Fibroblast of the aortic adventitia (primary cell): Measurements from ENCODE around the gene SLC13A2. TPM values are rescaled to one million over a fixed set of nuclear protein-coding genes. Genes with fewer than 3 reads are reported as not detected.

Source experiments
- DNase-seq: peaks from one replicate; pipeline ENCODE4 v3.0.0-alpha.2; 2010; ENCODE audit warnings: low read depth
- H3K4me3 ChIP-seq: 2 replicates; pipeline ENCODE4 v1.5.1; 2011; ENCODE audit warnings: low read depth, mild to moderate bottlenecking, control low read depth, low read length, moderate library complexity
- total RNA-seq: library from RNA; depleted of rRNA; stranded (reverse); fragments of >200 nt; gene quantifications from 2 replicates; pipeline ENCODE4 v1.2.3, GENCODE V29; 2012; ENCODE audit warnings: low replicate concordance
- TF ChIP-seq, protein P1 (sequence below): IDR thresholded peaks from 2 replicates; pipeline ENCODE4 v1.5.1; 2011; ENCODE audit warnings: mild to moderate bottlenecking, low read length, control low read depth, inconsistent platforms; ENCODE audit not compliant: insufficient read depth

The SLC13A2 gene
- total RNA-seq, 1 donor, result not detected

DNA sequence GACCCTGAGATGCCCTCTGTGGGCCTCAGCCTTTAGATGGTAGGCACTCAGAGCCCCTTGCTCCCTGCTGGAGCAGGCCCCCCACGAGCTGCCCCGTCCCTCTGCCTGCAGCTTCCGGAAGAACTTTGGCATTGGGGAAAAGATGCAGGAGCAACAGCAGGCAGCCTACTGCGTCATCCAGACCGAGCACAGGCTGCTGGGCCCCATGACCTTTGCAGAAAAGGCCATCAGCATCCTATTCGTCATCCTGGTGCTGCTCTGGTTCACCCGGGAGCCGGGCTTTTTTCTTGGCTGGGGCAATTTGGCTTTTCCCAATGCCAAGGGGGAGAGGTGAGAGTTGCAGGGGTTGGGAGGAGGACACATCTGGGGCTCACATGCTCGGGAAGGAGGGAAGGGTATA lies 20.0 kb downstream of the SLC13A2 start:
- DNase-seq, result peak; percentile 37
- no peak overlapping the region for H3K4me3 ChIP-seq
- TF ChIP-seq, protein P1, sequence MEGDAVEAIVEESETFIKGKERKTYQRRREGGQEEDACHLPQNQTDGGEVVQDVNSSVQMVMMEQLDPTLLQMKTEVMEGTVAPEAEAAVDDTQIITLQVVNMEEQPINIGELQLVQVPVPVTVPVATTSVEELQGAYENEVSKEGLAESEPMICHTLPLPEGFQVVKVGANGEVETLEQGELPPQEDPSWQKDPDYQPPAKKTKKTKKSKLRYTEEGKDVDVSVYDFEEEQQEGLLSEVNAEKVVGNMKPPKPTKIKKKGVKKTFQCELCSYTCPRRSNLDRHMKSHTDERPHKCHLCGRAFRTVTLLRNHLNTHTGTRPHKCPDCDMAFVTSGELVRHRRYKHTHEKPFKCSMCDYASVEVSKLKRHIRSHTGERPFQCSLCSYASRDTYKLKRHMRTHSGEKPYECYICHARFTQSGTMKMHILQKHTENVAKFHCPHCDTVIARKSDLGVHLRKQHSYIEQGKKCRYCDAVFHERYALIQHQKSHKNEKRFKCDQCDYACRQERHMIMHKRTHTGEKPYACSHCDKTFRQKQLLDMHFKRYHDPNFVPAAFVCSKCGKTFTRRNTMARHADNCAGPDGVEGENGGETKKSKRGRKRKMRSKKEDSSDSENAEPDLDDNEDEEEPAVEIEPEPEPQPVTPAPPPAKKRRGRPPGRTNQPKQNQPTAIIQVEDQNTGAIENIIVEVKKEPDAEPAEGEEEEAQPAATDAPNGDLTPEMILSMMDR, result no peak

DNA sequence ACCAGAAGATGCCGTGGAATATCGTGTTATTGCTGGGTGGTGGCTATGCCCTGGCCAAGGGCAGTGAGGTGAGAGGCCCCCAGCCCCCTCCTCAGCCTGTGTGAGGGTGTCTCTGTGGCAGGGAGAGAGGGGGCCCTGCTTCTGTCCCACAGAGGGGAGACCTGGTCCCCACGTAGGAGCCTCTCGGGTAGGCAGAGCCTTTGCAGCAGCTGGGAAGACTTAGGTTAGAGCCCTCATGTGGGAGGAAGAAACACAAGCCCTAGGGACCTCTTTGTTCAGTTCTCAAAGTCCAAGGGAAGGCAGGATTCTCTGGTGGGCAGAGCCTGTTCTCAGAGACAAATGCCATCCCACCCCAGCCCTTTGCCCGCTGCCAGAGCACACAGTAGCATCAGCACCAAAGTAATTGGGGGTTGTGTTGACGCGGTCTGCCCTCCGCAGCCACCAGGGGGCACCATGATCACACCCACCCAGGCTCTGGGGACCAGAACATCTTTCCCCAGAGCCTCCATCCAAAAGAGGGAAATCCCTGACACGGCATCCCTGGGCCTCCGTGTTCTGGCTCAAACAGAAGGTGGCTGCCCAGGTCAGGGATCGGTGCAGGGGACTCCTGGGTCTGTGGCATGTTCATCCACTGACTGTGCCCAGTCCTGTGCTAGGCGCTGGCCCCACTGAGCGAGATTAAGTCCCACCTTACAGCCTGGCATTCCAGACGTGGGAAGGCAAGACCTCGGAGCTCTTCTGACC lies 21.2 kb downstream of the SLC13A2 start:
- no peak overlapping the region for H3K4me3 ChIP-seq
- TF ChIP-seq, protein P1, result peak; percentile 95
- DNase-seq, result peak; percentile 68

DNA sequence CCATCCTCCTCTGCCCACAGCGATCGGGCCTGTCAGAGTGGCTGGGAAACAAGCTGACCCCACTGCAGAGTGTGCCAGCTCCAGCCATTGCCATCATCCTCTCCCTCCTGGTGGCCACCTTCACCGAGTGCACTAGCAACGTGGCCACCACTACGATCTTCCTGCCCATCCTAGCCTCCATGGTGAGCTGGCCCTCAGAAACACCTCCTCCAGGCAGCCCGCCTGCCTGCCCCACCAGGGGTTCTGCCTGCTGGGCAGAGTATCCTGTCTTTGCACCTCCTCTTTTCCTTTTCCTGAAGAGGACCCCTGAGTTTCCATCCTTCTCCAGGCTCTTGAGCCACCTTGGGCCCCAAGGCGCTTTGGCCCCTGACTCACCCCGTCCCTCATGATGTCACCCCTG lies 22.2 kb downstream of the SLC13A2 start:
- DNase-seq, result no peak
- no peak overlapping the region for H3K4me3 ChIP-seq
- TF ChIP-seq, protein P1, result no peak

DNA sequence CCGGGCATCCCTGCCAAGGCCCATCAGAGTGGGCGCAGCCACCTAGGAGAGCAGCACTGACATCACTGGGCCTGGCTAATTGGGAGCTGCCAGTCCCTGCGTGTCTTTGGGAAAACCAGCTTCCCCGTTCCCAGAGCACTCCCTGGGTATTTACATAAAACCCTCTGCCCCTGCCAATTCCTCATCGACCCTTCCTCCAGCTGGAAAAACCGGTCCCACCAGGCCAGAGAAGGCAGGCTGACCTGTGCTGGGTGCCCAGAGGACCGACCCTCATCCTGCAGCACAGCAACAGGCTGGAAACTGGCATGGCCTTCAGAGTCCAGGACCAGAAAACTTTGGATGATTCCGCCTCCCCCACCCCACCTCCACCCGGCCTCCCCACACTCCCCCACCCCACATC lies 24.5 kb downstream of the SLC13A2 start:
- TF ChIP-seq, protein P1, result no peak
- H3K4me3 ChIP-seq, result no peak overlapping the region
- DNase-seq, result no peak

DNA sequence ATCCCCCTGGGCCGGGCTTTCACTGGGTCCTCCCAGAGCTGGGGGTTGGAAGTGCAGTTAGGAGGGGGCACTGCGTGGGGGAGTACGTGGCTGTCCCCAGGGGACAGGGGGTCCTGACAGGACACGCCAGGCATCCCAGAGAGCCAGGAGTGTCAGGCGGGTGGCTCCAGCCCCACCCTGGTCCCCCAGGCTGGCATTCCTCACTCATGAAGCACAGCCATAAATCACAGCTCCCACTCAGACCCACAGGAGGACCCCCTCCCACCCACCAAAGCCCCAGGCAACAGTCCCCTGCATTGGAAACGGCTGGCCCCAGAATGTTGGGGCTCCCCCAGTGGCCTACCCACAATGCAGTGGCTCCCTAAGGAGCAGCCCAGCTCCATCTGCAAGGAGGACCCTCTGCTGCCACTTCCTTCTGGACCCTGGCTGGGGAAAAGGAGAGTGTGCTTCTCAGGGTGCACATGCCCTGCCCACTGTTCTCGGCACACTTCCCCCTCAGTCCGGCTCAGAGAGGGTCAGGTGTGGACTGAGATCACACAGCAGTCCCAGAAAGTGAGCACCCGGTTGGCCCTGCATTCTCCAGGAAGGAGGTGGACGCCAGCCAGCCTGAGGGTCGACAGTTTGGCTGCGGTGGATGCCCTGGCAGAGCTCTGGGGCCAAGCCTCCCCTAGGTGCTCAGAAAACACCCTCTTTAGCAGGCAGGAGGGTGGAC lies 25.4 kb downstream of the SLC13A2 start:
- H3K4me3 ChIP-seq, result no peak overlapping the region
- TF ChIP-seq, protein P1, result no peak
- no peak for DNase-seq

DNA sequence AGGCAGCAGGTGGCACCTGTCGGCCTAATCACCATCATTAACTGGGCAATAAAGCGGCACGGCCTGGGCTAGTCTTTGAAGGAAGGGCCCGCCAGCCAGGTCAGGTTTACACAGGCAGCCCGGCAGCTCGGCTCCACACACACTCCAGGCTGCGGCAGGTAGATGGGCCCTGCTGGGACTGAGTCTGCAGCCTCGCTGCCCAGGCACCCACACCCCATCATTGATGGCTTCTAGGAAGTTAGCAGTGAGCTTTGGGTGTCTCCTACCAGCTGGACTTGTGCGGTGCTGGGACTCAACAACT lies 25.9 kb downstream of the SLC13A2 start:
- TF ChIP-seq, protein P1, result no peak
- no peak for DNase-seq

More for the DNA sequence above, 25.9 kb downstream of the SLC13A2 start:
- no peak overlapping the region for H3K4me3 ChIP-seq
